NCI-H748 treated with DMSO at 0.1 percent for 48 hours (cell line): ENCODE results near the gene CRHBP.
"Not testable (repeated sequence)": the region's sequence is repeated elsewhere in the genome, so short reads cannot be mapped to it uniquely, and the experiment has no call there.

Source experiments
- DNase-seq: peaks from one replicate; lab custom pipeline; 2025; lab: John Stamatoyannopoulos, UW

CRHBP gene

DNA sequence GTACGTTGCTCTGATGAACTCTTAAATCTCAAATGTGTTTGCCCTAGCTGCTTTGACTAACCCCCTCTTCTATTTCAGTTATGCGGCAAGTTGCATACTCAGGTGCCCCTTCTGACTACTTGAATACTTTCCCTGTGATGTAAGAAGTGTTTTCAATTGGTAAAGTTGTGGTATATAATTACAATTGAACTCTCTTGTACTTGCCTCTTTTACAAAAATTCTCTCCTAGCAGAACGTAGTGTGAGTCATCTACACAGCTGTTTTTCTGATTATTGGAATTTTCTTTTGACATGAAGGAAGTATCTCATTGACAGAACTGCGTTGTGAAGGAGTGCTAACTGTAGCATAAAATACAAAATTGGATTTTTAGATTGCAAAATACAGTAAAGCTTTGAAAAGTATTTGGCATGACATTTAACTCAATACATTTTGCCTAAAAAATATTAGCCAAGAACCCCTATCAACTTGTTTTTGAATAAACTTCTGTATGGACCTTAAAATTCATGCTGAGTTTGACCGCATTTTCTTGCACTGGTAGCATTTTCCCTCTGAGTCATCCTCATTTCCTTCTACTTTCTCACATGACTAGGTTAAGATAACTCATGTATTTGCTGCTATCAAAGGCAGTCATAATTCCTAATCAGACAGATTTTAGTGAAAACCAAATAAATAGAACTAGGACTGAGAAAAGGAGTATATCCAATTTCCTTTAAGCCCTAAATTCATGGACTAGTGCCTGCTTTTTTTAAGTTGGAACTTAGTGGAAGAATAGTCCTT is 6.3 kb downstream of the CRHBP start:
- DNase-seq: no peak

DNA sequence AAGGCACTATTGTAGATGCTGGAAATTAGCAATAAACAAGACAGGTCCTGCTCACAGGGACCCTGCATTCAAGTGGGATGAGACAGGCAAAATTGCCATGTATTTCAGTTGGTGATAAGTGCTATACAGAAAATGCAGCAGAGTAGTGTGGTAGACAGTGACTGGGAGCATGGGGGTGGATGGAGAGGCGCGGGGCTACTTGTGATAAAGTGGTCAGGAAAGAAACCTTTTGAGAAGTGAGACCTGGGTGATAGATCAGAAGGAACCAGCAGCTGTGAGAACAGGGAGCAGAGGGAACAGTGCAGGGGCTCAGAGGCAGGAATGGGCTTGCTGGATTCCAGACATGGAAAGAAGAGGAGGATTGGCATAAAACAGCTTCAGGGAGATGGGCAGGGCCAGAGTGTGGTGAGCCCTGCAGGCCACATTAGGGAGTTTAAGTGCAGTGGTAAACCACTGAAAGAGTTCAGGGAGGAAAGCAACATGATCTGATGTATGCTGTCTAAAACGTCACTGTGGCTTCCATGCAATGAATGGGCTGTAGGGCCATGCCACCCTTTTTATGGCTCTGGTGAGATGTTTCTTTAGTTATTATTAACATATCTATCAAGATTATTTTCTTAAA is 7.3 kb downstream of the CRHBP start:
- no peak for DNase-seq

DNA sequence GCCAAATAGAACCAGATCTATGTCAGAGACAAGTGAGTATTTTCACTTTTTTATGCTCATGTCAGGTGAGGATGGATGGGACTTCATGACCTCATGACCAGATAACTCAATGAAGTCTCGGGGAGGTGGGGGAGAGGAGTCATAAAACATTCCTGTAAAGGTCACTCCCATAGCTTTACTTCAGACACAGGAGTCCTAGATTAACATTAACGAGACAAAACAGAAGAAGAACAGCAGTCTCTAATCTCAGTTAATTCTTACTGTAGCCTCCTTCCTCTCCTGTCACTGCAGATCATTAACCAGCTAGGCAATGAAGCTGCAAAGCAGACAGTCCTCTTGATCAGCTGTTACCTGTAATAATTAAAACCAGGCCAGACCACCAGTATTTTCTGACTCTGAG is 11.2 kb downstream of the CRHBP start:
- no peak for DNase-seq

DNA sequence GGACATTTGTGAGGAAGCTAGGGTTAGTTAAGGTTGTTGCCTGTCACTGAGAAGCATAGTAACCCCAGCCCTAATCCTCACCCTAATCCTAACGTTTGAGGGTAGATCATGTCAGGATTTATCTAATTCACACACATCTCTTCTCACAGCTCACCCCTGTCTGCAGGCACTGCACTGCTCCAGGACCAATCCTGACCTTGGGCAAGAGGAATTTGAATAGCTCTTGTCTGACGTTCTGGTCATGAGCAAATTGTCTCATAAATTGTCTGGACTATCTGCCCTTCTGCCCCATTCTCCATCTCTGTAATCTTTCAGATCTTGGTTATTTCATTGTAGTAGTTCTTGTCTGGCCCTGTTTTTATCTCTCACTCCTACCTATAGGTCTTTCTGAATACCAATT is 18.7 kb downstream of the CRHBP start:
- DNase-seq: no peak

DNA sequence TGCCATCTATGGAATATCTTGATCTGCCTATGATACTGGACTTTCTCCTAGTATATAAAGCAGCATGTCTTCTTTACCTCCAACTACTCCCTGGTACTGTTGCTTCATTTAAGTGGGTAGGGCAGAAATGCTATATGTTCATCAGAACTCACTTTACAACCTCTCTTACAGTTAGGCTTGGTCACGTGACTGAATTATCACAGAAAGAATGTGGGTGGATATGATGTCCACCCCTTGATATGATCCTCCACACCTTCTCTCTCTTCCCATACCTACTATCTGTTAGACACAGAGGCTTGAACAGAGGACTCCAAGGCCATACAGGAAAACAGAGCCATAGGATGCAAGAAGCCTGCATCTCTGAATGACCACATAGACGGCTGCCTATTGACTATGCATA is 19.8 kb downstream of the CRHBP start:
- no peak for DNase-seq

DNA sequence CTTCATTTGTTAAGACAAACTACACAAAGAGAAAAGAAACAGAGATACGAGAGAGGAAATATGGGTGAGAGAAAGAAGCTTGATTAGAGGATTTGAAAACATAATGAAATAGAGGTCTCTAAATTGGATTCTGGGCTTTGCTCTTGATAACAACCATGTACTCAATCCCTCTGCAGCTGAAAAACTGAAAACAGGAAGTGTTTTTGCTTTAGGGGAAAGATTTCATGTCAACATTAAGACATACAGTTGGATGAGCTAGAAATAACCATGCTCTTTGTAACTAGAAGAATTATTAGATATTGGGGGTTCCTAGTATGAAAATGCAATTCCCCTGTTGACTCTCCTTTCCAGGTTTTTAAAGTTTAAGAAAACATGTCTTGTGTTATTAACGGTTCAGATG is 21.9 kb downstream of the CRHBP start:
- DNase-seq: no peak

DNA sequence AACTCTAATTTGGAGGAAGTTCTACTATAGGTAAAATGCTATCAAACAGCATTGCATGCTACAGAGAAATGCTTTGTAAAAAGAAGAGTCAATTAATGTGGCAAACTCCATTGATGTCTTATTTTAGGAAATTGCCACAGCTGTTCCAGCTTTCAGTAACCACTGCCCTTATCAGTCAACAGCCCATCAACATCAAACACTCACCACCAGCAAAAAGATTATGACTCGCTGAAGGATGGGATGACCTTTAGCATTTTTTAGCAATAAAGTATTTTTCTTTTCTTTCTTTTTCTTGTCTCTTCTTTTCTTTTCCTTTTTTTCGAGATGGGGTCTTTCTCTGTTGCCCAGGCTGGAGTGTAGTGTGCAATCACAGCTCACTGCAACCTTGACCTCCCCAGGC is 26.0 kb downstream of the CRHBP start:
- no peak for DNase-seq

DNA sequence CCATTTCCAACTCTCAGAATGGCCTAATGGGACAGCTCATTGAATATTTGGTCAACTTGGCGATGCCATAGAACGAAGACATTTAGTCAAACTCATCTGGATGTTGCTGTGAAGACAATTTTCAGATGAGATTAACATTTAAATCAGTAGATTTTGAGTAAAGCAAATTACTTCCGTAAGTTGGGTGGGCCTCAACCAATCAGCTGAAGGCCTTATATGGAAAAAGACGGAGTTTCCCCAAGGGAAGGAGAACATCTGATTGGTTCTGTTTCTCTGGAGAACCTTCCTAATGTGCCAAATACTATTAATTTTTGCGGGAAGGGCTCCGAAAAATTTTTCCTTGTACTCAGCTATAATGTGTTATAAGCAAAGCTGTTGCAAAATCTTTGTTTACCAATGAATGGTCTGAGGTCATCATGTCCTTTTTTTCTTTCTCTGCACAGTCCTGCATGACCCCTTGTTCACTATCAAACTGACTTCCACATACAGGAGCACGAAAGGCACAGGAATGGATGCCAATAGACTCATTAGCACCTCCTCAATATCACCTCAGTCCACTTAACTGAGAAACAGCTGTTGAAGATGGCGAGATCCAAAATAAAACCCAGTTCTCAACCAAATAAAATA is 27.8 kb downstream of the CRHBP start:
- DNase-seq: no peak

DNA sequence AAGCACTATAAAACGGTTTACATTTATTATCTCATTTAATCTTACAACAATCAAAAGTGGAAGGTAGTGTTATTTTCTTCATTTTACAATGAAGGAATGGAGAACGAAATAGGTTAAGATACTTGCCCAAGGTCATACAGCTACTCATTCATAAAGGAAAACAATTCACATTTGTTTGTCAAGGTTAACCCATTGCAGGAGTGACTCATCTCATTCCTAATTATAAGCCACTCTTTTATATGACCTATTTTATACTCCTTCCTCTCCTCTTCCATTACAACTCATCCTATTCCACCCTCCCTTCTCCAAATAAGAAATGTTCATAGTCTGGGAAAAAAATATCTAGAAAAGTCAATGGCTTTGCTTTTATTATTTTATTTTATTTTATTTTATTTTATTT is 29.6 kb downstream of the CRHBP start:
- DNase-seq: no peak

DNA sequence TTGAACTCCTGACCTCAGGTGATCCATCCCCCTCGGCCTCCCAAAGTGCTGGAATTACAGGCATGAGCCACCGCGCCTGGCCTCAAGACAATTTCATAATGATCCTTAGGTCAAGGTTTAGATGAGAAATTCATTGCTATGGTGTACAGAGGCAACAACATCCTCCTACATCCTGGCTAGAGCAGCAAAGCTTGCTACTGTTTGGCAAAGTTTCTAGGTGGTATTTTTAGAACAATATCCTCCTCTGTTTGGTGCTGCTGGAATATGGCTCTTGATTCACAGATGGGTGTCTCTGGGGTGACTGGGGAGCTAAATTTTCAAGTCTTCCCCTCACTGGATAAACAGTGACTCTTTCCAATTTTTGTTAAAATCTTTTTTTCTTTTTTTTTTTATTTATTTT is 30.6 kb downstream of the CRHBP start:
- no peak for DNase-seq

DNA sequence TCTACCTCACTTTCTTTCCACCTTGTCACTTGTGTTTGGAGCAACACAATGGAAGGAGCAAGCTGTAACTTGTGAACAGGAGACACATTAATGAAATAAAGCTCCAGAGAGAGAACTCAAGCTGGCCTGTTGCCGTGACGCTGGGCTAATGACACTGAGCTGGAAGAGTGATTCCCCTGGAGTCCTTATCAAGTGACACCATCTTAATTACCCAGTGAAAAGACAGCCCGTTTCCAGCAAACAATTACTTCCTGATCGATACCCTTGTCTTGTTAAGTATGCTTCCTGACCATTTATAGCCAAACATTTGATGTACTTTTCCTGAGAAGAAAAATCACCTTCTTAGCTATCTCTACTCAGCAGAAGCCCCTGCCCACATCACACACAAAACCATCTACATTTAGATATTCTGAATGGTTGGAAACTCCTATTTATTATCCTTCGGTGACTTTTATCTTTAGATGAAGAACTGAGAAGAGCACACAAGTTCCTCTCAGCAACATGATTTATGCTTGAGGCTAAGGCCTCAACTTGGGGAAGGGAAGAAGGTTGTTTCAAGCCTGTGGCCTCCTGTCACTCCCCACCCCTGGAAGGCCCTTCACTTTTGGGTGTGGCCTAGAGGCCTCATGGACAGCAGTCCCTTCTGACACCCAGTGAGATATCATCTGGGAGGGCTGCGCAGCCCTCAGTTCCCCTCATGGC is 34.1 kb downstream of the CRHBP start:
- peak; percentile 20 for DNase-seq

DNA sequence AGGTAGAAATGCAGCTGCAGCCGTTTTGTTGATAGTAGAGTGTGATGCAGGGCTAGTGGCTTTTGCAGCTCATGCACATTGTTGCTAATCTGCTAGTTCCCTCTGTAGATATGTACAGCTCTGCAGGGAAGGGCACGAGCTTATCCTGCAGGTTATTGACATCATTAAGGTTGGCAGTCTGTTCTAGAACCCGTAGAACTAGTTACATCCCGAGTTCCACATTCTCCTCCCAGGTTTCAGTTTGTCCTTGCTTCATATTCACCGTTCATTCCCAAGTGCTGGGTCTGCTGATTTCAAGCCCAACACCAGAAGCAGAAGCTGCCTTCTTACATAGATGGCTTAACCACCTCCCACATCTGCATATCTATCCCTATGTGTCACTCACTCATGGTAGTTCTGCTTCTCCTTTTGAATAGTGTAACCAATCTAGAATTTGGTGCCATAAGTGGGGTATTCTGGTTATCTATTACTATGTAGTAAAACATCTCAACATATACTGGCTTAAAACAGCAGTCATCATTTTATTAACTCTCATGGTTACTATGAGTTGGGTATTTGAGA is 38.1 kb downstream of the CRHBP start:
- DNase-seq: no peak

DNA sequence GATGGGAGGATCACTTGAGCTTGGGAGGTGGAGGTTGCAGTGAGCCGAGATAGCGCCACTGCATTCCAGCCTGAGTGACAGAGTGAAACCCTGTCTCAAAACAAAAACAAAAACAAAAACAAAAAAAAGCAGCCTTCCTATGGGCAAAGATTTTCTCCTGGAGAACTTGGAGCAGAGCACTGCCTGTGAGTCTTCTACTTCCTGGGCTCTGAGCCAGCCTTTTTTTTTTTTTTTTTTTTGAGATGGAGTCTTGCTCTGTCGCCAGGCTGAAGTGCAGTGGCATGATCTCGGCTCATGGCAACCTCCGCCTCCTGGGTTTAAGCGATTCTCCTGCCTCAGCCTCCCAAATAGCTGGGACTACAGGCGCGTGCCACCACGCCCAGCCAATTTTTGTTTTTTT is 40.6 kb downstream of the CRHBP start:
- not testable (repeated sequence) for DNase-seq

DNA sequence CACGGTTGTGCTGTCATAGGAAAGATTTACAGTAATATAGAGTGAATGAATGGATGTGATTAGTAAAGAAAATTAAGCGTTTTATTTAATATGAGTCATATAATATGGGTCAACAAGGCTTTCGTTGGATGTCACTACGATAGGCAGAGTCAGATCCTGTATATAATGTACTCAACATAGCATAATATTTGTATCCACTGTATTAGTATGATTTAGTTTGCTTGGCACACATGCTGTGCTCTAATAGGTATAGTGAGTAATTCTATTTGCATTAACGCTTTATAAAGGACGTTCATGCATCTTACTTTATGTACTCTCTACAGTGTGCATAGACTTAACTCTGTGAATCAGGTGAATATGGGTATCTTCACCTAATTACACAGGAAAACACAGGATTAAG is 41.5 kb downstream of the CRHBP start:
- DNase-seq: no peak

DNA sequence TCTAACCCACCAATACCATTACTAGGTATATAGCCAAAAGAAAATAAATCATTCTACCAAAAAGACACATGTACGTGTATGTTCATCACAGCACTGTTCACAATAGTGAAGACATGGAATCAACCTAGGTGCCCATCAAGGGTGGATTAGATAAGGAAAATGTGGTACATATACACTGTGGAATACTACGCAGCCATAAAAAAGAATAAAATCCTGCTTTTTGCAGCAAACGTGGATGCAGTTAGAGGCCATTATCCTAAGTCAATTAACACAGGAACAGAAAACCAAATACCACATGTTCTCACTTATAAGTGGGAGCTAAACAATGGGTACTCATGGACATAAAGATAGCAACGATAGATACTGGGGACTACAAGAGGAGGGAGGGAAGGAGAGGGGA is 45.4 kb downstream of the CRHBP start:
- not testable (repeated sequence) for DNase-seq

DNA sequence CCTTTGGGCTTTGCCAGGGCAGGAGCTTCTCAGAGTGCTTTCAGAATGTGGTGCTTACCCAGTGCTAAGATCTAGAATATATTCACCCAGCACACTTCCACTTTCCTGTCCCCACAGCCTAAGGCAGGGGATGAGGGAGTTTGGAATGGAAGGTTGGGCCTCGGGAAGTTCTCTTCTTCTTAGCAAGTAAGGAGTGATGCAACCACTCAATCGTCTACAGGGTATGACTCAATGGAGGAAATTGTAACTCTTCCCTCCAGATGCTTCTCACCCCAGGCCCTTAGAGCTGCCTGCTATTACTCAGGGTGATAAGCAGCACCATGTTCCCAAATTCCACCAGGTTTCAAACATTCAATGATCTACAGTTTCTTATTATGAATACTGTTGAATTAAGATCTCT is 46.6 kb downstream of the CRHBP start:
- no peak for DNase-seq

DNA sequence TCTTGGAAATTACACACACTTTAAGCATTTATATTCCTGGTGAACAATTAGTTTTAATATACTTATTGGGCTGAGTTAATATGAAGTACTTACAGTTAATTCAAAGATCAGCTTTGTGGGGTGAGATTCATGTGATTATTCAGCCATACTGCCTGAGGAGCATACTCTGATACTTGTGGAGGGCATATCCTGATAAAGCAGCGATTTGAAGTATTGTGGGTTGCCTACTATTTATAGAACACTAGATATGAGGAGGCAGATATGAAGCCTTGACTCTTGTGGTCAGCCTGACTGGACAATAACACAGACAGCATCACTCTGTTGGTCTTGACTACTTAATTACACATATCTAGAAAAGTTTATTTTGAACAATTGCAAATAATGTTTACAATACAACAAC is 50.4 kb downstream of the CRHBP start:
- no peak for DNase-seq

DNA sequence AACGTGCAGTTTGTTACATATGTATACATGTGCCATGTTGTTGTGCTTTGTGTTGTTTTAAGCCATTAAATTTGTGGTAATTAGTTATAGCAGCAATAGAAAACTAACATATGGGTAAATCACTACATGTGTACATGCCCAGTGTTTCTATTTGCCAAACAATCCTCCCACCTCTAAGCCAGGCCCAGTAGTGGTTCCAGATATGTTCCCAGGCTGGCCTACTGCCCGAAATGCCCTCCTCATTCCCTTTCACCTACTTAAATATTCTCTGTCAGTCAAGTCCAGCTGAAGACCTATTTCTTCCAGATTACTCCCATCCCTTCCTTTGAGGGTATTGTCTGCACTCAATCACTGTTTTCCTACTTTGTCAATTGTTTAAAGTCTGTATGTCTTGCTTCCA is 53.3 kb downstream of the CRHBP start:
- DNase-seq: no peak

DNA sequence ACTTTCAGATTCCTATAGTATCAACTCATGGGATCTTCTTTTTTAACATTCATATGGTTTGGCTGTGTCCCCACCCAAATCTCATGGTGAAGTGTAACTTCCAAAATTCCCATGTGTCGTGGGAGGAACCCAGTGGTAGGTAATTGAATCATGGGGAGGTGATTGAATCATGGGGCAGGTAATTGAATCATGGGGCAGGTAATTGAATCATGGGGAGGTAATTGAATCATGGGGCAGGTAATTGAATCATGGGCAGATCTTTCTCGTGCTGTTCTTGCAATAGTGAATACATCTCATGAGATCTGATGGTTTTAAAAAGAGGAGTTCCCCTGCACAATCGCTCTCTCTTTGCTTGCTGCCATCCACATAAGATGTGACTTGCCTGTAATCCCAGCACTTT is 55.6 kb downstream of the CRHBP start:
- DNase-seq: no peak

DNA sequence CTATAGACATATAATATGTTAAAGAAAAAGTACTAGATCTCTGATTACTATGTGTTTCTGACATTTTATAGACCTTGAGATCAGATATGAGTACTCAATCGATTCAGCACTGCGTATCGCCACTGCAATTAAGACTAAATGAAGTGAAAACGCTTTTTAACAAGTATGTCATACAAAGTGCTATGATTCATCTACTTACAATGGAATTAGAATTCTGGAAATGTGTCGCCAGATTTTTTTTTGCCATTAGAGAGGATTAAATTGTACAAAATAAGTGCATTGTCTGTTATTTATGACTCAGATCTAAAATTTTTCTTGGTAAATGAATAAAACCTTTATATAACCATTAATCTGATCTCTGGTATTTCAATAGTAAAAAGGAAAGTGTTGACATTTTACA is 57.4 kb downstream of the CRHBP start:
- DNase-seq: no peak

DNA sequence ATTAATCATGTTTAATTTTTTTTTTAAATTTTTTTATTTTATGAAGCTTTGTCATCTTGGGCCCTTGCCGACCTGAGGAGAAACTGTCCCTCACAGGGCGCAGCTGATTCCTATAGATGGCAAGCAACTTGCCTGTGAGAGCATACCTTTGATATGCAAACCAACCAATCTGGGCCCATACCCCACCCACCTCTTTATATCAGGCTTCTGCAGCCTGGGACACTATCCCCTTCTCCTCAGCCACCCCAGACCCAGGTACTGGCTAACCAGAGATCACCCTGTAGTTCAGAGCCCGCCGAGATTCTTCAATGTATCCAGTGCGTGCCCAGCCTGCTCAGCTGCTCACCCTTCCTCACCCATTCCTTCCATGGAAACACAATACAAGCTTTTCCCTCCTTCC is 58.7 kb downstream of the CRHBP start:
- DNase-seq: no peak

DNA sequence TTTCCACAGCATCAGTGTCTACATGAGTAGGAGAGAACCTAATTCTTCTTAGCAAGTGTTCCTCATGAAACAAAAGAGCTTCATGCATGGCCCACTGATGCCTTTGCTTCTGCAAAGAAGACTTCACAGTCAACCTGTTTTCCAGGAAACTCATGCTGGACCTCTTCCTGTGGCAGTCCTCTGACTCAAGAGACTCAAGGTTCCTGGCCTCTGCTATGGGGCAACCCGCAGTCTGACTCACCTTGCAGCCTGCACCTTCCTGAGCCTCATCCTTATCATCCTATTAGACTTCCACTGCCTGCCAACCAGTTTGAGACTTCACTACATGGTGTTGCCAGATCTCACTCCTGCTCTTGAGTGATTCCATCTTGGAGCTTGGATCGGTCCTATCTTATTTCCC is 59.8 kb downstream of the CRHBP start:
- DNase-seq: no peak
